Panc1 (cell line): ENCODE results near the gene TTC3.

Source experiments
- CTCF ChIP-seq: fragments of 450-650 bp; IDR thresholded peaks from 2 replicates; pipeline ENCODE4 v1.5.1; 2017; ENCODE audit warnings: mild to moderate bottlenecking
- POLR2AphosphoS5 ChIP-seq: IDR thresholded peaks from 2 replicates; pipeline ENCODE4 v1.6.1; 2012; ENCODE audit warnings: mild to moderate bottlenecking, low read depth, low read length, moderate library complexity
- SIN3A ChIP-seq: IDR thresholded peaks from 2 replicates; pipeline ENCODE4 v1.6.1; 2012; ENCODE audit warnings: low read depth, mild to moderate bottlenecking, low read length, moderate library complexity, borderline replicate concordance; ENCODE audit not compliant: insufficient read depth

GRCh38 chr21:37207441-37208009 lies 134.5 kb downstream of the TTC3 start:
- TF ChIP-seq CTCF, result no peak
- TF ChIP-seq SIN3A, result no peak
- TF ChIP-seq POLR2AphosphoS5, result no peak
